Smooth muscle cell of the pulmonary artery (primary cell): ENCODE results near the gene BLACAT1. TPM values are rescaled to one million over a fixed set of nuclear protein-coding genes. Genes with fewer than 3 reads are reported as not detected.

Source experiments
- total RNA-seq: library from RNA; depleted of rRNA; stranded (reverse); fragments of >200 nt; gene quantifications from 2 replicates; pipeline ENCODE4 v1.2.3, GENCODE V29; 2014

Gene BLACAT1
- under 0.01 and 0.07 TPM in 2 replicates for total RNA-seq

DNA sequence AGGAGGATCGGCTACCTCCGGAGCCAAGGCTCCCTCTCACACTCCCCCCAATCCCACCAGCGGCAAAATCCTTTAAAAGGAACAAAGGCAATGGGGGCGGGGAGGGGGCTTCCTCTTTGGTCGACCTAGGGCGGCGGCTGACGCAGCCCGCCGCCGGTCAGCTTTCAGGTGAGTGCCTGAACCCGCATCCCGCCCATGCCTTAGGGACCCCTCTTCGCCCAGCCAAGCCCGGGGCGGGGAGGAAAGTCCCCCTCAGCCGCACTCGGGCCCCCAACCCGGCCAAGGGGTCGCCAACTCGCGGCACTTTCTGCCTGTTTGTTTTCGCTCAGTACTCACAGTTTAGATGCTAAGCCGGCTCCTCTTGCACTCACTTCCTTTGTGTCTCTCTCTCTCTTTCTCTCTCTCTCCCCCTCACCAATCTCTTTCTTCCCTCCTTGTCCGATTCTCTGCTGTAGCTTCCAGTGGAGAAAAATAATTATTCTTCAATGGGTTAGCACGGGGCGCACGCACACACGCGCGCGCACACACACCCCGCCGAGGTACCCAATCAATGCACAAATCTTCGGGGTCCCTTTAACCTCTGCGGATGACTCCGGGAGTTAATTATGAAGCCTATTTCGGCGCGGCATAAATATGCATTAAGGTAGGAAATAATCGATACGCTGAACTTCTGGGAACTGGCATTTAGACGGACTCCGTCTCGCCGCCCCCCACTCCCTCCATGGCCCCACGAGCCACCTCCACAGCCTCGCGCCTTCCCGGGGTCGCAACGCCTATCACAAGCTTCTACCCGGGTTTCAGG is at the start of gene BLACAT1:
Gene BLACAT1, minus strand, starts transcription at position 465 of the 802 bp plus-strand sequence.

DNA sequence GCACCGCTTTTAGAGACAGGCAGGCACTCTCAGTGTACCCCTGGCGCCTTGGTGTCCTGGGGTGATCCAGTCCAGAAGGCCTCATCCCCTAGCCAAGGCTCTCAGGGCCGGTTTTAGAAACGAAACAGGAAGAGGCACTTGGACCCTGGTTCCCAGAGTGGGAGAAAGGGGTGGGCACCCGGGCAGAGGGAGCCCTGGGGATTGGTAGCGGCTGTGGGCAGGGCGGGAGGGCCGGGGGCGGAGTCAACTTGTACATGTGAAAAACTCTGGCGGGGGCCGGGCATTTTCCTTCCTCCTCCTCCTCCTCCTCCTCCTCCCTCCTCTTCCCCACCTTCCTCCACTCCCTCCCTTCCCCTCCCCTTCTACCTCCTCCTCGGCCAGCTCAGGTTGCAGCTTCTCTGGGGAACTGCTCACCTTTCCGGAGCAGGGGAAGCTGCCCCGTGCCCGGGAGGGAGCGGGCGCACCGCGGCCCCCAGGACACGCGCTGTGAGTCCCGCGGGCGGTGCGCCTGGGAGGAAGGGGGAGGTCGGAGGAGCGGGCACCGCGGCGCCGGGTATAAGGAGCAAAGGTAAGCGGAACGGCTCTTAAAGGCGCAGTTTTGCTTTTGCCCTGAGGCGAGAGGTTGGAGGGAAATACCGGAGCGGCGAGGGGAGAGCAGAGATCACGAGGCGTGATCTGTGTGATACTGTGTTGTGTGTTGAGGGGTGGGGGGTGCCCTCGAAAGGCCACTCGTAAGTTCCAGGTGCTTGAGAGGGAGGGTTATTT is 48.6 kb upstream of the BLACAT1 start, which contains the start of gene CDK18:
Gene CDK18, plus strand, starts transcription at position 359 of the 765 bp plus-strand sequence. CDS start 18,499 bp downstream, outside the sequence.

DNA sequence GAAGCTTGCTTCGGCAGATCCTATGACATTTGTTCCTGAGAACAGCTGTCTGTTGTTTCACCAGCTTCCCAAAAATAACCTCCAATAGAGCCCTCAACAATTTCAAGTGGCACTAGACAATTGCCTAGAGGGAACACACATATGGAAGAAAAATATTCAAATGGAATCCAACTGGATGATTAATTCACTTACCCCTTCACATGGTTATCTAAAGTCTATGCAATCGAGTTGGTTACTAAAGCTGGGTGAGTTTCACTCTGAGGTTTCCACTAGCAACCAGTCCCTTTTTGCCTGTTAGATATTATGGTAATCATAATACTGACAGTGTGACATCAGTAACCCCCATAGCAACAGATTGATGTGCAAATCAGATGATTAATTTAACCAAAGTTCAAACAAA is 34.0 kb downstream of the BLACAT1 start, which contains the start of gene LEMD1:
Gene LEMD1, minus strand, starts transcription at position 259 of the 400 bp plus-strand sequence. CDS start 1,520 bp downstream, outside the sequence.

Other genes with a start within 250 kb of the BLACAT1 start
- gene DSTYK, start 244.3 kb downstream of the BLACAT1 start, total RNA-seq, result 19.0 and 21.9 TPM in 2 replicates
- 2.7 and 3.3 TPM in 2 replicates for gene TMCC2, start 228.1 kb downstream of the BLACAT1 start, total RNA-seq
- gene NUAK2, start 134.3 kb downstream of the BLACAT1 start, total RNA-seq, result 4.4 and 7.9 TPM in 2 replicates
- gene KLHDC8A, start 99.1 kb downstream of the BLACAT1 start, total RNA-seq, result not detected in 2 replicates
- gene LEMD1, start 34.0 kb downstream of the BLACAT1 start, total RNA-seq, result not detected in 2 replicates
- gene CDK18, start 48.6 kb upstream of the BLACAT1 start, total RNA-seq, result 6.4 and 11.1 TPM in 2 replicates
- 16.2 and 20.5 TPM in 2 replicates for gene ELK4, start 176.0 kb upstream of the BLACAT1 start, total RNA-seq
- gene SLC45A3, start 224.5 kb upstream of the BLACAT1 start, total RNA-seq, result 3.7 and 4.3 TPM in 2 replicates